Endodermal cell (in vitro differentiated cells): Measurements from ENCODE around the gene PCNT. TPM values are rescaled to one million over a fixed set of nuclear protein-coding genes. Genes with fewer than 3 reads are reported as not detected.
A peak's percentile ranks its signal among the peaks of the same experiment; 100 is the strongest.

Source experiments
- DNase-seq: peaks from one replicate; pipeline ENCODE4 v3.0.0-alpha.2; 2017
- H3K27ac ChIP-seq: 2 replicates; pipeline ENCODE4 v1.5.1; 2013; ENCODE audit warnings: mild to moderate bottlenecking, low read depth, low read length, moderate library complexity
- H3K27me3 ChIP-seq: 2 replicates; pipeline ENCODE4 v1.6.1; 2013; ENCODE audit warnings: mild to moderate bottlenecking, low read length, moderate library complexity; ENCODE audit not compliant: insufficient read depth, control insufficient read depth, poor library complexity, severe bottlenecking
- H3K36me3 ChIP-seq: 2 replicates; pipeline ENCODE4 v1.7.0; 2013; ENCODE audit warnings: mild to moderate bottlenecking, low read length, moderate library complexity; ENCODE audit not compliant: control insufficient read depth, insufficient read depth
- H3K4me1 ChIP-seq: one replicate; pipeline ENCODE4 v1.7.0; 2013; ENCODE audit warnings: low read length; ENCODE audit not compliant: control insufficient read depth, insufficient read depth
- H3K4me3 ChIP-seq: 2 replicates; pipeline ENCODE4 v1.5.1; 2013; ENCODE audit warnings: mild to moderate bottlenecking, low read length, moderate library complexity
- H3K9ac ChIP-seq: 2 replicates; pipeline ENCODE4 v1.6.1; 2013; ENCODE audit warnings: mild to moderate bottlenecking, low read length, moderate library complexity; ENCODE audit not compliant: poor library complexity, severe bottlenecking; ENCODE audit errors: extremely low read depth
- H3K9me3 ChIP-seq: 2 replicates; pipeline ENCODE4 v1.6.1; 2013; ENCODE audit warnings: mild to moderate bottlenecking, low read length, moderate library complexity; ENCODE audit not compliant: control insufficient read depth
- H3K27ac Mint-ChIP-seq: 2 replicates; pipeline ENCODE4 v1.8.0; 2020; ENCODE audit warnings: mixed read lengths
- H3K27me3 Mint-ChIP-seq: 2 replicates; pipeline ENCODE4 v1.8.0; 2021; ENCODE audit warnings: mild to moderate bottlenecking, mixed read lengths; ENCODE audit not compliant: insufficient read depth
- H3K36me3 Mint-ChIP-seq: 2 replicates; pipeline ENCODE4 v1.8.0; 2020; ENCODE audit warnings: low read depth, mixed read lengths
- H3K4me1 Mint-ChIP-seq: 2 replicates; pipeline ENCODE4 v1.8.0; 2020; ENCODE audit warnings: mixed read lengths
- H3K4me3 Mint-ChIP-seq: 2 replicates; pipeline ENCODE4 v1.8.0; 2020; ENCODE audit warnings: mild to moderate bottlenecking, moderate library complexity, mixed read lengths
- H3K9me3 Mint-ChIP-seq: 2 replicates; pipeline ENCODE4 v1.8.0; 2020; ENCODE audit warnings: mild to moderate bottlenecking, mixed read lengths
- WGBS, 2 experiments: methylation state at CpG; one replicate each; pipeline versions ENCODE4 v1.1.5 to v1.1.7; 2013; ENCODE audit warnings: missing lambda C conversion rate in 2 of 2, mixed read lengths in 1 of 2; ENCODE audit not compliant: insufficient coverage in 1 of 2, insufficient read length in 1 of 2; 5-methylcytosine and 5-hydroxymethylcytosine counted together
- total RNA-seq, 2 donors: library from RNA; stranded (reverse); fragmentation: NEBNext Ultra II Directional in 1 of 2; extraction: Animal tissue kit (Norgen Biotek cat#: 25700) in 1 of 2; gene quantifications; 2 replicates in 1 of 2; 3 replicates in 1 of 2; pipeline ENCODE4 v1.2.1, GENCODE V29; 2021
- TF ChIP-seq, protein P1 (sequence below): fragments of 200-600 bp; sonication (generic); conservative IDR thresholded peaks from 2 replicates; pipeline ENCODE4 v1.5.0; 2021; ENCODE audit warnings: antibody characterized with exemption, mild to moderate bottlenecking

PCNT gene
- total RNA-seq, 2 donors from 2014 or later = 40.1 to 40.7 TPM

DNA sequence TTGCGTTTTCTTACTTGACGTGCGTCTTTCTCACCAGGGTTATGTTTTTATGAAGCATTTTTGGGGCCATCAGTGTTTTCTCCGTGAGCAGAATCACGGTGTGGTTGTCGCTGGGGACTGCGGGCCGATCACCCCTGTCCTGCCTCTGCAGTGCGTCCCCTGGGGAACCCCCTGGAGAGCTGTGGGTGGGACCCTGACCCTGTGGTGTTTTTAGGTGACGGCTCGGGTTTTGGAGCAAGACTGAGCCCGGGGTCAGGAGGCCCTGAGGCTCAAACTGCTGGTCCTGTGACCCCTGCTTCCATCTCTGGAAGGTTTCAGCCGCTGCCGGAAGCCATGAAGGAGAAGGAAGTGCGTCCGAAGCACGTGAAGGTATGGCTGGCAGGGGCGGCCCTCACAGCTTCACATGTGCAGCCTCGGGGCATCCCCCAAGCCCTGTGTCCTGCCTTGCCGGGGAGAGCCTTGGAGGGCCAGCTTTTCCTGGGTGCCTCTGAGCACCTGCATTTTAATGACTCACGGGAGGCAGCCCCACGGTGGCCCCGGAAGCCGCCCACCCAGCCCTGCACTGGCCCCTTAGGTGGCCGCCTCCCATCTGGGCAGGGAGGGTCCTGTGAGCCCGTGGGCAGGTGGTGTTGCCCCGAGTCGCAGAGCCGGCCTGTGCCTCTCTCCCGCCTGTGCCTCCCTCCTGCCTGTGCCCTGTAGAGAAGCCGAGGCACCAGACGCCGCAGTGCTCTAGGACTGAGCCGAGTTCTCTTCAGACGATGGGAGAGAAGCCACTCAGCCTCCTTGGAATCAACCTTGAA, 98.0 kb downstream of the PCNT start:
- 93 to 94% methylated on average over 14 to 35 of the region's 35 CpGs for WGBS, 2 experiments
- H3K27ac Mint-ChIP-seq = peak overlapping the region; percentile 48
- H3K4me1 ChIP-seq = no peaks in the 10 kb centered on the region
- no peaks in the 10 kb centered on the region for H3K27me3 ChIP-seq
- peak overlapping the region; percentile 24 for H3K27ac ChIP-seq
- no peak for DNase-seq
- no peaks in the 10 kb centered on the region for H3K27me3 Mint-ChIP-seq
- no peaks in the 10 kb centered on the region for H3K4me1 Mint-ChIP-seq
- H3K9ac ChIP-seq = no peak overlapping the region
- TF ChIP-seq, protein P1, sequence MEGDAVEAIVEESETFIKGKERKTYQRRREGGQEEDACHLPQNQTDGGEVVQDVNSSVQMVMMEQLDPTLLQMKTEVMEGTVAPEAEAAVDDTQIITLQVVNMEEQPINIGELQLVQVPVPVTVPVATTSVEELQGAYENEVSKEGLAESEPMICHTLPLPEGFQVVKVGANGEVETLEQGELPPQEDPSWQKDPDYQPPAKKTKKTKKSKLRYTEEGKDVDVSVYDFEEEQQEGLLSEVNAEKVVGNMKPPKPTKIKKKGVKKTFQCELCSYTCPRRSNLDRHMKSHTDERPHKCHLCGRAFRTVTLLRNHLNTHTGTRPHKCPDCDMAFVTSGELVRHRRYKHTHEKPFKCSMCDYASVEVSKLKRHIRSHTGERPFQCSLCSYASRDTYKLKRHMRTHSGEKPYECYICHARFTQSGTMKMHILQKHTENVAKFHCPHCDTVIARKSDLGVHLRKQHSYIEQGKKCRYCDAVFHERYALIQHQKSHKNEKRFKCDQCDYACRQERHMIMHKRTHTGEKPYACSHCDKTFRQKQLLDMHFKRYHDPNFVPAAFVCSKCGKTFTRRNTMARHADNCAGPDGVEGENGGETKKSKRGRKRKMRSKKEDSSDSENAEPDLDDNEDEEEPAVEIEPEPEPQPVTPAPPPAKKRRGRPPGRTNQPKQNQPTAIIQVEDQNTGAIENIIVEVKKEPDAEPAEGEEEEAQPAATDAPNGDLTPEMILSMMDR = no peak
- H3K9me3 ChIP-seq = no peaks in the 10 kb centered on the region
- H3K4me3 Mint-ChIP-seq = no peak overlapping the region
- H3K4me3 ChIP-seq = no peak overlapping the region
- peaks cover 55% of the 10 kb centered on the region for H3K36me3 ChIP-seq
- no peaks in the 10 kb centered on the region for H3K9me3 Mint-ChIP-seq
- H3K36me3 Mint-ChIP-seq = peaks cover 48% of the 10 kb centered on the region

DNA sequence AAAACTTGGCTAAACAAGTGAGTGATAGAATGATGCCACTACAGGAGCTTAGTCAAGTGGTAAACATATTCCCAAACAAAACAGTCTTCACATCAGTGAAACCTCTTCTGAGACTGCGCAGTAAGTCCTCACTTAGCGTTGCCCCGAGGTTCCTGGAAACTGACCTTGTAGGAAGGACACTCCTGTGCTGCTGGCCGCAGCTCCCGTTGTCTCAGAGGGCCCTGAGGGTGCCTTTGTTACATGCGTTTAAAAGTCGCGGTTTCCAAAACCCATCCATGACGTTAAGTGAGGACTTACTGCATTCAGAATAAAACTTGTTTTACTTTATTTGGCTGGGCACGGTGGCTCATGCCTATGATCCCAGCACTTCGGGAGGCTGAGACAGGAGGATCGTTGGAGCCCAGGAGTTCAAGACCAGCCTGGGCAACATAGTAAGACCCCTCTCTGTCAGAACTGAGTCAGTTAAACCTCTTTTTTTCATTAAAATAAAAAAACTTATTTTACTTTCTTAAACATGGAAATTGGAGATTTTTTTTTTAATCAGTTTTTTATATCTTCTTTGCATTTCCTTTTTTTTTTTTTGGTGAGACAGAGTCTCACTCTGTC, 98.8 kb downstream of the PCNT start:
- peaks cover 51% of the 10 kb centered on the region for H3K36me3 ChIP-seq
- no peak for DNase-seq
- Mint-ChIP-seq H3K4me1 (no peaks in the 10 kb centered on the region), H3K9me3 (no peaks in the 10 kb centered on the region), H3K27me3 (no peaks in the 10 kb centered on the region), H3K36me3 (peaks cover 50% of the 10 kb centered on the region), H3K4me3 (no peak overlapping the region), H3K27ac (no peak overlapping the region)
- H3K9me3 ChIP-seq = no peaks in the 10 kb centered on the region
- TF ChIP-seq, protein P1 = no peak
- H3K27ac ChIP-seq = no peak overlapping the region
- H3K27me3 ChIP-seq = no peaks in the 10 kb centered on the region
- H3K9ac ChIP-seq = no peak overlapping the region
- 93 to 94% methylated on average over 10 to 12 of the region's 12 CpGs for WGBS, 2 experiments
- no peak overlapping the region for H3K4me3 ChIP-seq
- H3K4me1 ChIP-seq = no peaks in the 10 kb centered on the region

DNA sequence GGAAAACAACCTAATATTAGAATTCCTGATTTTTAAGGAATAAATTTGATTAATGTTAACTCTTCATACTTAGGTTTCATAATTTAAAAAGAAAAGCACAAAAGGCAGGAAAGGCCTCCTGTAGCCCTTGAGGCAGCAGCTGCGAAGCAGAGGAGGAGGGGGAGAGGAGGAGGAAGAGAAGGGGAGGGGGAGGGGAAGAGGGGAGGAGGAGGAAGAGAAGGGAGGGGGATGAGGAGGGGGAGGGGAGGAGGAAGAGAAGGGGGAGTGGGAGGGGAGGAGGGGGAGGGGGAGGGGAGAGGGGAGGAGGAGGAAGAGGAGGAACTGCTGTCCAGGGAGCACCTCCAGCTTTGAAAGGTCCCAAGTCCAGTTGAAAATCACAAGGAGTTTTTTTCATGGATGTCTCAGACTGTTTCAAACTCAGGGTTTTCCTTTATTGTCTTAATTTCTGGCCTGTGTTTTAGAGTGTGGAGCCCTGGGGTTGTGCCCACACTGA, 99.6 kb downstream of the PCNT start:
- no CpG with 5 or more reads among the region's 1 CpG for WGBS, 2 experiments
- no peak for DNase-seq
- Histone ChIP-seq H3K9ac (no peak overlapping the region), H3K9me3 (no peaks in the 10 kb centered on the region), H3K36me3 (peaks cover 47% of the 10 kb centered on the region), H3K4me1 (no peaks in the 10 kb centered on the region), H3K4me3 (no peak overlapping the region), H3K27ac (peak overlapping the region; percentile 53), H3K27me3 (no peaks in the 10 kb centered on the region)
- no peaks in the 10 kb centered on the region for H3K9me3 Mint-ChIP-seq
- no peak overlapping the region for H3K4me3 Mint-ChIP-seq
- H3K4me1 Mint-ChIP-seq = no peaks in the 10 kb centered on the region
- H3K36me3 Mint-ChIP-seq = peaks cover 41% of the 10 kb centered on the region
- H3K27ac Mint-ChIP-seq = no peak overlapping the region
- no peaks in the 10 kb centered on the region for H3K27me3 Mint-ChIP-seq
- TF ChIP-seq, protein P1 = no peak
